Stimulated activated CD8-positive, alpha-beta memory T cell treated with anti-CD3 and anti-CD28 coated beads, Interleukin-15, amount 100 ng/mL, for 4 hours (primary cell): ENCODE data around the gene RAB25.
"Not testable (repeated sequence)": the region's sequence is repeated elsewhere in the genome, so short reads cannot be mapped to it uniquely, and the experiment has no call there.

Experiments
- DNase-seq, 2 donors: peaks; one replicate each; pipeline ENCODE4 v3.0.0-alpha.2; 2020; ENCODE audit warnings: low read depth in 2 of 2

Gene RAB25

DNA sequence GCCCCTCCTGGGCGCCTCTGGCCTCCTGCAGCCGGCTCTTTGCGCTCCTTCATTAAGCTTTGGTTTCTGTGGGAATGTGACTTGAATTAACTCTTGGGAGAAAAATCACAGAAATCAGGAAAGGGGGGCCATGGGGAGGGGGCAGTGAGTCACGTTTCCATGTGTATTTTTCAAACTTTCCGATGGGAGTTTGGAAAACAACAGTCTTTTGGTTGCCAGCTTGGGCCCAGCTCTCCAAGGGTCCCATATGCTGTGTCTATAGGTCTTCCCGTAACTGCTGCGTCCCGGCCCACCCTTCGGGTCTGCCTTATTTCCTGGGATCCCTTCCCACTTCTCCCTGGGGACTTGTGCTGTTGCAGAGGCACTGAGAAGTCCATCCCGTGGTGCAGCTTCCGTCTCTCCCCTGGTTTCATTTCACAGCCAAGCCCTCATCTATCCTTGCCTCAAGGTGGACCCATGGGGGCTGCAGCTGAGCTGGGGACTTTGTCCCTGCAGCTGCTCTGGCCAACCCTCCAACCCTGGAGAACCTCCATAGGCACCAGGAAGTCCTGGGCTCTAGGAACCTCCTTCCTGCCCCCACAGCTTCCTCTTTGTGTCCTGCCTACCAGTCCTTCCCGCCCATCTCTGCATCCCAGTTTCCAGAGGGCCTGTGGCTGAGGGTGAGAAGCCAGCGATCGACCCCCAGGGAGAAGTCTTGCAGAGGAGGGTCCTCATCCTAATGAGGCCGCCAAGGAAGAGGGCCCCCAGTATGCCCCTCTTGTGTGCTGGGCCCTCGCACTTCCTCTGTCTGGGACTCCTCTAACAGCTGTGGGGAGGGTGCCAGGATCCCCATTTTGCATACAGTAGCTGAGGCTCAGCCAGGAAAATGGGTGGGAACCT is 41.9 kb downstream of the RAB25 start:
- DNase-seq: no peak

GRCh38 chr1:156103521-156103947 is 42.6 kb downstream of the RAB25 start:
- DNase-seq: no peak

DNA sequence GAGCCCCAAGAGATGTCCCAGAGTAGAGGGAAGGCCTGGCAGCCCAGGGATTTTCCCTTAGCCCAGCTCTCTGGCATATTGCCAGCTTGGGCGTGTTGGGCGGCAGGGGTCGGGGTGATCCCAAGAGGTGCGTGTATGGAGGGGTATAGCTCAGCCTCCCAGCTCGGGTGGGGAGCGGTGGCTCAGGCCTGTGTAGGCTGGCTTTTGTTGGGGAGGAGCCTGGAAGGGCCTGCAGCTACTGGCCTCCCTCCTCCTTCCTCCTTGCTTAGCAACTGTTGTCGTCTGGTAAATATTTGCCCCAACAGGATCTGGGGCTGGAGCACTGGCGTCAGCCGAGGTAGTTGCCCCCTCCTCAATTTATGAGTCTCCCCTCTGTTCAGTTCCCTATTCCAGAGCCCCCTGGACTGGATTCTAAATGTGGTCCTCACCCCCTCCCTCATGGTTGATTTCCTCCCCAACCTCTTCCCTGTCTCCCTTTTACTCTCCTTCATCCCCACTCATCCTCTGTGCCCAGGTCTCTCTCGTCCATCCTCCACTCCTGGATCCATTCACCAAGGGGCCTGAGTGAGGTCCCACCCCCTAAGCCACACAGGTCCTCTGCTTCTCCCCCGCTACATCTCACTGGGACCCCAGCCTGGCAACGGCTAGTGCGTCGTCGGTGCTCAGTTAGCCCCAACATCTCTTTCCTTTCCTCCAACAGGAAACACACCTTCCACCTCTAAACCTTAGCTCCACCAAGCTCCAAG is 43.3 kb downstream of the RAB25 start:
- DNase-seq: no peak

DNA sequence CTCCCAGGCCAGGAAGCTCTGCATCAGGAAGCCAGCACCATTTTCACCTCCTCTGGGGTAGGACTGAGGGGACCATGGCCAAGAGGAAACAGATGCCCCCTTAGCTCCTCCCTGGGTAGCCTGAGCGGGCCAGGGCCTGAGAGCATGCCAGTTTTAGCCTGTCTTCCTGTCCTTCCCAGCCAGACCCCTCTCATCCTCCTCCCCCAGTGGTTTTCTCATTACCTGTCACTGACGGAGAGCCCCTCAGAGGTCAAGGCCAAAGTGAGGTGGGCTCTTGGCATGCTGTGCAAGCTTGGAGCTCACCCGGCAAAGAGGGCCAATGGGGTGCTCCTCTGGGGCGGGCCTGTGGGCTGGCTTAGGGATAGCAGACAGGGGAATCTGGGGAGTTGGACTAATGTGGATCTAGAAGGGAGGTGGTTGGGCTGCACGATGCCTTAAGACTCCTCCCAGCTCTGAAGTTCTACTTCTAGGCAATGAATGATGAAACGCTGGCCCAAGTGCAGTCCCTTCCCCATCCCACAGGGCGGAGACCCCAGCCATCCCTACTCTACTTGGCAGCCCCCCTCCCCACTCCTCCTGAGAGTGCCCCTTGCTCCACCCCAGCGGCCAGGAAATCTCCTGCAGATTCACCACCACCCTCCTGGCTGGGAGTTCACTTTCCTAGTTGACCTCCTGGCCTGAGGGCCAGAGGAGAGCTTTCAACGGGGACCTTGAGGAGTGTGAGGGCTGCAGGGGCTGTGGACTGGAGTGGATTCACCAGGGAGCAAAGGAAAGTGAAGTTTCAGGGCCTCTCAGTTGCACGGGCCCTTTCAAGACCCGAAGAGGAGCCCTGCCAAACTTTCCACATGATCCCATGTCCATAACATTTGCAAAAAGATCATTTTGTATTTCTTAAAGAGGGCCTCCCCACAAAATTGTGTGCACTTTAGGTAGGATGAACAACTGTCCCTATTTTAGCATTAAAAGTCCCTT is 44.2 kb downstream of the RAB25 start:
- DNase-seq: no peak

DNA sequence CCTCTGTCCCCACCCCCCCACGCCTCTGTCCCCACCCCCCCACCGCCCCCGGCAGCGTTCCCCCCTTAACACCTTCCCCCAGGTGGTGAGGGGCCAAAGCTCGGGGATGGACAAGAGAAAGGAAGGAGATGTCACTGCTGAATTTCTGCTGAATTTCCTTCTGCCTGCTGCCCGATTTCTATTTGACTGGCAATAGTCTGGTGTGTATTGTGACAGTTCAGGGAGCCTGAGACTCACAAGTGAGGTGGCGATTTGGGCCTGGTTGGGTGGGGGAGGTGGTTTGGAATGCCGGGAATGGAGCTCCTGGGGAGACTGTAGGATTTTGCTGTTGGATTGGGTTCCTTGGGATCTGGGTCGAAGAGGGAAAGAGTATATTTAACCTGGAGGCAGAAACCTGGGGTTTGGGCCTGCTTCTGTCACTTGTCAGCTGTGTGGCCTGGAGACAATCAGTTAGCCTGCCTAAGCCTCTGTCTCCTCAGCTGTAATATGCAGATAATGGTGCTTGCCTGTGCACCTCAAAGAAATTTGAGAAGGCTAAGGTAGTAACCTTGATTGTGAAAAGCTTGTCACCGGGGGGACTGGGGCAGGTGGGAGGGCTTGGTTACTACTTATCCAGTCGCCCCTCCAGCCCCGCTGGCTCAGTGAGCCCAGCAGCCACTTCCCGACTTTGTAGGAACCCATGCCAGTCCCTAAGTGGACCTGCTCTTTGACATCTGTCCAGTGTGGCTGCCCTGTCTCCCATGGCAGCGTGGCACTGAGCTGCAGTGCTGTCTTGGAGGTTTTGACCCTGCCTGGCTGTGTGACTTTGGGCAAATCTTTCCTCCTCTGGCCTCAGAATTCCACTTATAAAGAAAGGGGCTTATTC is 45.9 kb downstream of the RAB25 start:
- no peak for DNase-seq

GRCh38 chr1:156108057-156108456 is 47.1 kb downstream of the RAB25 start:
- DNase-seq: no peak

DNA sequence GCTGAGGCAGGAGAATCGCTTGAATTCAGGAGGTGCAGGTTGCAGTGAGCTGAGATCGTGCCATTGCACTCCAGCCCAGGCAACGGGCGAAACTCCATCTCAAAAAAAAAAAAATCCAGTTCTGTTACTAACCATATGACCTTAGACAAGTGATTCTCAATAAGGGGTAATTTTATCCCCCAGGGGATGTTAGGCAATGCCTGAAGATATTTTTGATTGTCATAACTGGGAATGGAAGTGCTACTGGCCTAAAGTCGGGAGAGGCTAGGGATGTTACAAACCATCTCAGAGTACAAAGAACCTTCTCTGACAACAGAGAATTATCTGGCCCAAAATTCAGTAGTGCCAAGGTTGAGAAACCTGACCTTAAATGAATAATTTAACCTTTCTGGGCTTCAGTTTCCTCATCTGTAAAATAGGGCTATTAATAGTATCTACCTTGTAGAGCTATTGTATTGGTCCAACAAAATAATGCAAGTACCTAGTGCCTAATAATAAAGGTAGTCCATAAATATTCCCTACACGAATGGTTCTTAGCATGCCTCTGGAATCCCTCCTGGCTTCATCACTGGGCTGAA is 47.8 kb downstream of the RAB25 start:
- no peak for DNase-seq

DNA sequence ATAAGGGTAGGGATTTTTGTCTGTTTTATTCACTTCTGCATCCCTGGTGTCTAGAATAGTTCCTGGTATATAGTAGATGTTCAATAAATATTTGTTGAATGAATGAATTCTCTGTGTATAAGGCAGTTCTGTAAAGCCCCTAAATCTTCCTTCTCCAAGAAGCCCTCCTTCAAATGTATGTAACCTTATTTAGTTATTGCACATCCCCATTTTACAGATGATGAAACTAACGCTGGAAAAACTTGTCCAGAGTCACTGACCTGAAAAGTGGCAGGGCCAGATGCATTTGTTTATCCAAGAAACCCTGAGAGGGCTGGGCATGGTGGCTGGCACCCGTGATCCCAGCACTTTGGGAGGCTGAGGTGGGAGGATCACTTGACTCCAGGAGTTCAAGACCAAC is 49.3 kb downstream of the RAB25 start:
- no peak for DNase-seq

- DNase-seq: no peak
These were observed 50.5 kb downstream of the RAB25 start for GRCh38 chr1:156111355-156111962.

DNA sequence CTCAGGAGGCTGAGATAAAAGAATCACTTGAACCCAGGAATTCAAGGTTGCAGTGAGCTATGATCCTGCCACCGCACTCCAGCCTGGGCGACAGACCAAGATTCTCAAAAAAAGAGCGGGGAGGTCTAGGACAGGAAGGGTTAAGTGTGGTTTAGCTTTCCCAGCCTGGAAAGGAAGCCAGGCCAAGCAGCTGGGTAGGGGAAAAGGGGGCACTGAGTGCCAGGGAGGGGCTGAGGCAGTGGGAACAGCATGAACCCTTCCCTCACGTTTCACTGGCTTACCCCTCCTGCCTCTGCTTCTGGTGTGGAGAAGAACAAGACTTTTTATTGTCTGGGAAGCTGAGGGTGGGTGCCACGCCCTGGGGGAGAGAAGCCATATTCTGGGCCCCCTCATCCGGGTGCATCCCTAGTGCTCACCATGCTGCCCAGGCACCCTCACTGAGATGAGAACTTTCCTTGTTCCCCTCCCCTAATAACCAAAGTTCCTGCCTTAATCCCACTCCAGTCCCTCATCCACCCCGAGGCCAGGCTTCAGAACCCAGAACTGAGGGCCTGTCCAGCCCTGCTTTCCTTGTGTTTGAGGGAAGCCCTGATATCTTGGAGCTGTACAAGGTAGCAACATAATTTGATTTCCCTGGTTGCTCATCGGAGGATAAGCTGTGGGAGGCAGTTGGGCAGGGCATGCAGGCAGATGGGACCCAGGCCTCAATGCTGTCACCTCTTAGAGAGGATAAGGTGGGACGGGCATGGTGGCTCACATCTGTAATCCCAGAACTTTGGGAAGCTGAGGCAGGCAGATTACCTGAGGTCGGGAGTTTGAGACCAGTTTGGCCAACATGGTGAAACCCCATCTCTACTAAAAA is 51.5 kb downstream of the RAB25 start:
- DNase-seq: no peak

- no peak for DNase-seq
These were observed 52.5 kb downstream of the RAB25 start for GRCh38 chr1:156113282-156113950.

- peak; percentile 63 to 82 for DNase-seq
These were observed 53.4 kb downstream of the RAB25 start, which contains the start of gene LMNA for GRCh38 chr1:156114101-156114918. TSS of gene LMNA (plus strand) at chr1:156114711. CDS start at chr1:156114919, 208 bp downstream.

DNA sequence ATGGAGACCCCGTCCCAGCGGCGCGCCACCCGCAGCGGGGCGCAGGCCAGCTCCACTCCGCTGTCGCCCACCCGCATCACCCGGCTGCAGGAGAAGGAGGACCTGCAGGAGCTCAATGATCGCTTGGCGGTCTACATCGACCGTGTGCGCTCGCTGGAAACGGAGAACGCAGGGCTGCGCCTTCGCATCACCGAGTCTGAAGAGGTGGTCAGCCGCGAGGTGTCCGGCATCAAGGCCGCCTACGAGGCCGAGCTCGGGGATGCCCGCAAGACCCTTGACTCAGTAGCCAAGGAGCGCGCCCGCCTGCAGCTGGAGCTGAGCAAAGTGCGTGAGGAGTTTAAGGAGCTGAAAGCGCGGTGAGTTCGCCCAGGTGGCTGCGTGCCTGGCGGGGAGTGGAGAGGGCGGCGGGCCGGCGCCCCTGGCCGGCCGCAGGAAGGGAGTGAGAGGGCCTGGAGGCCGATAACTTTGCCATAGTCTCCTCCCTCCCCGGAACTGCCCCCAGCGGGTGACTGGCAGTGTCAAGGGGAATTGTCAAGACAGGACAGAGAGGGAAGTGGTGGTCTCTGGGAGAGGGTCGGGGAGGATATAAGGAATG is 54.1 kb downstream of the RAB25 start:
- no peak for DNase-seq

- DNase-seq: no peak
These were observed 54.8 kb downstream of the RAB25 start for GRCh38 chr1:156115514-156116374.

GRCh38 chr1:156116731-156117130 is 55.8 kb downstream of the RAB25 start:
- DNase-seq: not testable (repeated sequence)
